PC-3 (cell line): ENCODE measurements around the gene TMEM54.

Source experiments
- CTCF ChIP-seq: fragments of 300-600 bp; sonication (generic); conservative IDR thresholded peaks from 2 replicates; pipeline ENCODE4 v1.5.1; 2017; ENCODE audit warnings: antibody characterized with exemption, low read depth, mild to moderate bottlenecking, low read length
- EZH2 ChIP-seq: fragments of 300-600 bp; sonication (generic); IDR thresholded peaks from one replicate; pipeline ENCODE4 v1.6.1; 2017; ENCODE audit warnings: antibody characterized with exemption, mild to moderate bottlenecking, low read length; ENCODE audit not compliant: unreplicated experiment
- EZH2phosphoT487 ChIP-seq: fragments of 300-600 bp; sonication (generic); IDR thresholded peaks from 2 replicates; pipeline ENCODE4 v1.6.1; 2018; ENCODE audit warnings: mild to moderate bottlenecking, antibody characterized with exemption, low read length, borderline replicate concordance

DNA sequence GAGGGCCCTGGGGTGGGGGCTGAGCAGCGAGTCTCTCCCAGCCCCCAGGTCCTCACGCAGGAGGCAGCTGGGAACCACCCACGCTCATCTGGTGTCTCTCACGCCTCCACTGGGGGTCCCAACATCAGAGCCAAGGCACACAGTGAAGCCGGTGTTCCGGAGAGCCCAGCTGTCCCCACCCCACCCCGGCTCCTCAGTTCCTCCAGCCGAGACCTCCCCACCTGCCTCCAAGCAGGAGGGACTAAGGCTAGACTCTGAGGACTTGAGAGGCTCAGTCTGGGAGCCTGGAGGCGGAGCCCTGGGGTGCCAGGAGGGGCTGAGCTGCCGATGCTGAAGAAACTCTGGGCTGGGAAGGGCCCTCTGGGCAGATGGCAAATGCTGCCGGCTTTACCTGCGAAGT, 16.5 kb downstream of the TMEM54 start:
- TF ChIP-seq CTCF = no peak
- no peak for TF ChIP-seq EZH2
- no peak for TF ChIP-seq EZH2phosphoT487
